ENCODE measurements around the gene CST9.

GRCh38 chr20:23640018-23640601 is 34.4 kb upstream of the CST9 start:
- TF ChIP-seq YY1 (IDR thresholded peaks at IDR 0.05; ENCODE audit: insufficient read depth, insufficient read length) (no peak), SUZ12 (IDR thresholded peaks at IDR 0.05; ENCODE audit: extremely low read depth, insufficient read depth, insufficient read length) (no peak), ZNF274 (IDR thresholded peaks at IDR 0.05; ENCODE audit: low read depth, low read length) (no peak)

All from NT2/D1 (cell line).